ENCODE data around the gene RPN2.
A peak's percentile ranks its signal among the peaks of the same experiment; 100 is the strongest.

The RPN2 gene

DNA sequence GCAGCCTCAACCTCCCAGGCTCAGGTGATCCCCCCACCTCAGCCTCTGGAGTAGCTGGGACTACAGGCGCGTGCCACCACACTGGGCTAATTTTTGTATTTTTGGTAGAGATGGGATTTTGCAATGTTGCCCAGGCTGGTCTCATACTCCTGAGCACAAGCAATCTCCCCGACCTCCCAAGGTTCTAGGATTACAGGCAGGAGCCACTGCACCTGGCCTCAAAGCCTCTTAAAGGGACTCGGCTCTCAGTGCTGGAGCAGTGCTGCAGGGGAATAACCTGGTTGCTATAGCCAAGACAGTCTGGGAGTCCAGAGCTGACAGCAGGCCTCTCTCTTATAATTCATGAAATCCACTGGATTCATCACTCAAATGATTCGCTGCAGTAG is 65.4 kb downstream of the RPN2 start:
- no peak for DNase-seq

DNA sequence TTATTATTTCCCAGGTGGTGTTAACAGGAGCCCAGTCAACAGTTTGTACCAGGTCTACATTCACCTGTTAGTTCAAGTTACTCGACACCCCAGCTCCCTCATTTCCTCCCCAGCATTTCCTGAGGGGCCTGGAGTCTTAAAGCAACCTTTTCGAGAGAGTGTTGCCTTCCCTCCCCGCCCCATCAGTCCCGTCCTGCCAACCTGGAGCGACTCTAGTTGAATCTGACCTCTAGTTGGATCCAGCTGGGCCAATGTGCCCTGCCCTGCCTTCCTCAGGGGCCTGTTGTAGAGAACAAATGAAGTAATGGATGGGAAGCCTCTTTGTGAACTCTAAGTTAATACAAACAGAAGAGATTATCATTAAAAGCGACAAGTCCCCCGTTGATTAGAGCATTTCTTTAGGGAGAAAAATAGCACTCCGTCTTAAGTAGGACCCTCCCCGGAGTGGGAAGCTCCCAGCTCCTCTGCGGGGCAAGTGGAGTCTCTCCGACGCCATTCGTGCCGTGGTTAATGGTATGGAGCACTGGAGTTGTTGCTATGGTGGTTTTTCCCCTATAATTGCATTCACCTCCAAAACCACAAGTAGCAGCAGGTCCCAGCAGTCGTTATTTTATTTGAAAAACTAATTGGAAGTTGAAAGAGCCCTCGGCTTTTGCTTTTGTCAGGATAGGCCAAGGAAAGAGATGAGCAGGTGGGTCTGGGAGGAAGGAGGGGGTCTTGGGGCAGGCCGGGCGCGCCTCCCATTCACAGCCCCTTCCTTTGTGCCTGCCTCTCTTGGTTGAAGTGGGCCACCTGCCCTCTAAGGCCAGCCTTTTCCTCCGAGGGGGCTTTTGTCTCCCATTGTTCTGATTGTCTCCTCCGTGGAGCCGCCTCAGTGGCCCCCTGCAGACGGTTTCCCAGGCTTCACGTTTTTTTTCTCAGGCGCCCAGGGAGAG is 66.4 kb downstream of the RPN2 start:
- peak; percentile 77 for DNase-seq

DNA sequence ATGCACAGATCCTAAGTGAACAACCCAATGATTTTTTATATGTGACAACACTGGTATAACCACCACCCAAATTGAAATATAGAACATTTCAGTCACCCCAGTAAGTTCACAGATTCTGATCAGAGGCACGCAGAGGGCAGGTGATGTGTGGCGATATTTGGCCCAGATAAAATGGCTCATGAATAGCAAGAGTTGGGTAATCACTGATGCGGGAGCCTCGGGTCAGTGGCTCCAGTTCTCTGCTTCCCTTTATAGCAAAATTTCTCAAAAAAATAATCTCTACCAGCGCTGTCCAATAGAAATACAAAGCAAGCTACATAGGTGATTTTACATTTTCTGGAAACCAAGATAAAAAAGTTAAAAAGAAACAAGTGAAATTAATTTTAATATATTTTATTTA is 67.6 kb downstream of the RPN2 start:
- no peak for DNase-seq

DNA sequence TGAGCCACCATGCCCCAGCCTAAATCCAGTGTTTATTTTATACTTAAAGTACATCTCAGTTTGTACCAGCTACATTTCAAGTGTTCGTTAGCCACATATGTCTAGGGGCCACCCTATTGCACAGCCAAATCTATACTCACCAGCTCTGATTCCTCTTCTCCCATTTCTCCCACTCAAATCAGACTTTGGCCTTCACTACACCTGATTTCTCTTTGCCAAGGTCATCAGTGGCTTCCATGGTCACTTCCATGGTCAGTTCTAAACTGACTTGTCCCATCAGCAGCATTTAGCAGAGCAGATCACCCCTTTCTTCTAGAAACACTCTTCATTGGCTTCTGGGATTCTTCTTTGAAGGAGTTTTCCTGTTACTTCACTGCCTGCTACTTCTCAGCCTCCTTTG is 68.4 kb downstream of the RPN2 start:
- no peak for DNase-seq

DNA sequence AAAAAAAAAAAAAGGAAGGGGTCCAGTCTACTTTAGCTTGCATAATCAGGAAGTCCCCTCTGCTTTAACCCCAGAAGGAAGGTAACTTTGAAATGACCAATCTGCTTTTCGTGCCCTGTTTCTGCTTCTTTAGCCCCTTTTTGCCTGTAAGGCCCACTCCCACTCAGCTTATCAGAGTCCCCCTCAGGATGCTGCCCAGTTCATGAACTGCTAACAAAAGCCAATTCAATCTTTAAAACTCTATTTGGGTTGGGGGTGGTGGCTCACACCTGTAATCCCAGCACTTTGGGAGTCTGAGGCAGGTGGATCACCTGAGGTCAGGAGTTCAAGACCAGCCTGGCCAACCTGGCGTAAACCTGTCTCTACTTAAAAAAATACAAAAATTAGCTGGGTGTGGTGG is 70.2 kb downstream of the RPN2 start:
- no peak for DNase-seq

DNA sequence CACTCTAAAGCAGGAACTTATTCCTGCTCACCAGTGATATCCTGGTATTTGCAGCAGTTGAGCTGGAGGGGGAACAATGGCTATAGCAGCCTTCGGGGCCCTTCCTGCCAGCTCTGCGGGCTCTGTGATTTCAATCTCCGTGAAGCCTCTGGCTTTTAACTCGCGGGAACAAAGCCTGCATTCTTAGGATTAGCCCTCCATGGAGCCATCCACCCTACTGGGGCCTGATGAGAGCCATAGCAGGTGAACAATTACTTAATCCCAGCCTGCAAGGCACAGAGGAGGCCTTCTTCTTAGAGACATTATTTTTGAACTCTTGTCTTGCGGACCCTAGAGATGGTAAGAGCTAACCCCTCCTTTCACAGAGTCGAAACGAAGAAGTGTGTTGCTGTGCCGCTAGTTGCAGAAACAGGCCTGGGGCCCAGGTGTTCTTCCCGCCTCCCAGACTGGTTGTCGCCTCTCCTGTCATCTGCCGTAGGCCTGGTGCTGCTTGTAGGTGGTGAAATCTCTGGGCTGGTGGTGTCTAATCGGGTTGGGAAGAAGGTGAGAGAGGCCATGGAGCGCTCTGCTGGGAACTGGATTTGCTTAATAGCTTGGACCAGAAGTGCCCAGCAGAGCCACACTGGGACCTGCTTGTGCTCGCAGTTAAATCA is 72.8 kb downstream of the RPN2 start:
- DNase-seq = no peak

DNA sequence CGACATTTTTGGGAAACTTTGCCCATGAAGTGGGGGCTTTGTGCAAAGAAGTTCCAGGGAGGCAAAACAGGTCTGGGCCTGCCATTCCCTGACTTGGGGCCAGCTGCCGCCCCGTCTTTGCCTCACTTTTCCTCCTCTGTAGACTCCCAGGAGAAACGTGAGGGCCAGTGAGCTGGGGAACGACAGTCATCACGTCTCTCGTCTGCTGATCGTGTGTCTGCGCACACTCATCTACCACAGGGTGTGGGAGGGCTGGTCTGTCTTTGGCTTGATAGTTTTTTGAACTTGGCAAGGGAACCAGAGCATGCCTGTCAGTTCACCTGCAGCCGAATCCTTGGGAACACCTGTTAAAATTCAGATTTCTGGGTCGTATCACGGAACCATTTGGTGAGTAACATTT is 74.0 kb downstream of the RPN2 start:
- DNase-seq = no peak

DNA sequence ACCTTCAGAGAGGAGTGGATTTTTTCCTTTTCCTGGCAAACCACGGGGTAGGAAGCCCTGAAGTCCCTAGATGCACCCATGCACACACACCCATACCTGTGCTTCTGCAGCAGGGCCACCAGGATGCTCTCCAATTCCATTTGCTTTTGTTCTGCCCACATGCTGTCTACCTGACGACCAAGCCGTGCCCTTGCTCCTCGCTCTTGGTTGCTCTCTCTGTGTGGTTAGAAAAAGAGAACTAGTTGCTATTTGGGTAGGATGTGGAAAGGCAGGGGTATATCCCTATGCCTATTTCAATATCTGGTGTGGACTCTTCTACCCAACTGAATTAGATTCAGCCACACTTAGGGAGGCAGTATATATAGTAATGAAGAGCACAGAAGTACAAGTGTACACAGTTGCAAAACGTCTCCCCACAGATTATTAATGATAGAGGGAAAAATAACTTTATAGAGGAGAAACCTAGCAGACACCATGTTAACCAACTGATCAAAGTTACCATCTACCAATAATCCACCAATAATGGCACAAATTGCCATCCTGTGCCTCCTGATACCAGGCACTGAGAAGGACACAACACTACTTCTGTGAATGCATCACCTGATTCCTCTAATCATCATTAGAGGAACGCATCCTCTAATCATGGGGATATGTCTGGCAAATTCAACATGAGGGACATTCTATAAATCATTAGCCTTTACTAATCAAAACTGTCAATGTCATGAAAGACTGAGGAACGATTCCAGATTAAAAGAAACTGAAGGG is 75.2 kb downstream of the RPN2 start:
- no peak for DNase-seq

DNA sequence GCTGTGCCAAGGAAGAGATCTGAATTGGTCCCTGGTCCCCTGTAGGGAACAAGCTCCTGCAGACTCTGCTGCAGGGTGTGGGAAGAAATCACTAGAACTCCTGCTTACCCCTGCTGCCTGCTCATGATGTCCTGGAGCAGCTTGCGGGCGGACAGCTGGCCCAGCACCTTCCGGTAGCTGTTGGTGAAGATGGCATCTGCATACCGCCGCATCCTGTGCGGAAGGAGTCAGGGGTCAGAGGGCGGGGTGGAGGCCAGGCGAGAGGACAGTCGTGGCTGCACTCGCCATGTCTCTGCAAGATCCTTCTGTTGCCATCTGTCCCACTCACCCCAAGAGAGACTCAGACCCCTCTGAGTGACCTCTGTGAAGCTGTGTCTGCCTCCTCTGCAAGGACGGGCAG is 77.2 kb downstream of the RPN2 start:
- no peak for DNase-seq

DNA sequence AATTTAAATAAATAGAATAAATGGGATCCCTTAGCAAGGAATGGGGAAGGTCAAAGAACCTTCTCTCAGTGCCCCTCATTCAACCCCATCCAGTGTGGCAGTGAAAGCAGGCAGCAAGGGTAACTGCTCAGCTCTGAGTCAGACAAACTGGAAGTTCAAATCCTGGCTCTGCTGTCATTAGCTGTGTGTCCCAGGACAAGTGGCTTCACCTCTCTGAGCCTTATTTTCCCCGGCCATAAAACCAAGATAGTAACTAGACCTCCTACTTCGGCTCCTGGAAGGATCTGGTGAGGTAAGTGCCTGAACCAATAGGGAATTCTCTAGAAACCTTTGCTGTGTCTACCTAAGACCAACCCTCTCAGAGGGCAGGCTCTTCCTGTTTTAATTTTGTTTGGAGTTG is 78.4 kb downstream of the RPN2 start:
- DNase-seq = no peak

DNA sequence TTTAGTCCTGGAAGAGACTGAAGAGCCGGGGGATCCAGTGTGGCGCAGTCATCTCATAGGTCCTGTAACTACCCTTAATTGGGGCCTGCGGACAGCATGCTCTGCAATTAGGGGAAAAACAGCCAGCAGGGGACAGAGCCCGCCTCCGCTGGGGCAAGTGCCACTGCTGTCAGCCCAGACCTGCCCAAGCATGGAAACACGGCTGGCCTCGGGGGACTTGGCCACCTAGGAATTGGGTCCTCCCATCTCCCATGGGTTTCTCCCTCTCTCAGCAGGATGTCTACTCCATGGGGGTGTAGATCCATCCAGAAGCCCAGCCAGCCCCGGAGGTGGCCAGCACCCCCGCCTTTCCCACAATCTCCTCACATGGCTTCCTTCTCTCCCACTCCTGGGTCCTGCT is 78.9 kb downstream of the RPN2 start:
- no peak for DNase-seq

DNA sequence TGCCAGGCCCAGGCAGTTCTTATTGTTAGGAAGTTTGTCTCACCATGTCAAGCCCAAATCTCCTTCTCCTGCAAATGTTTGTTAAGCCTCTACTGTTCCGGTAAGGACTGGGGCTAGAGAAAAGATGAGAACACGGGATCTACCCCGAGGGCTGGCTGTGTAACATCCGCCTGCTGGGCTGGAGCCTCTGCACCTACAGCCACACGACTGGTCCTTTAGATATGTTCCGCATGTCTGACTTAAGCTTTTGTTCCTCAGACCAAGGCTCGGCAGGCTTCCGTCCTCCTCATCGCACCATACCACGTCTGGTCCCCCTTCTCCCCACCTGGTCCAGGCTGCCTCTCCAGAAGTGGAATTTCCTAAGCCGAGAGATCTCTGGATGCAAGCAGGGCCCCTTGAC is 79.9 kb downstream of the RPN2 start:
- DNase-seq = no peak

DNA sequence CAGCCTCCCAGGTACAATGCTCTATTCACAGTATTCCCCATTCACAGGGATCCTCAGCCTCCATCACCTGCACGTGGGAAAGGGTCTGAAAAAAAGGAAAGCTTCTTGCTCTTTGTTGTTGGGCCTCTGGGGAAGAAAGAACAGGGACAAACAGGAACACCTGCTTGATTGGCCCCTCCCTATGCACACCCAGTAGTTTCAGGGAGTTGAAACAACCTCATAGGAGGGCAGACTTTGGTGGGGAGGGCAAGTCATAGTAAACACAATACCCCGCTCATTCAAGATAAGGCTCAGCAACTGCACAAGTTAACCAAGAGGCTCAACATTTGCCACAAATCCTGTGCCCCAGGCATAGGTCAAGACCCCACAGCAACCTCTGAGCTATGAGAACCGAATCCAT is 80.7 kb downstream of the RPN2 start:
- peak; percentile 17 for DNase-seq

DNA sequence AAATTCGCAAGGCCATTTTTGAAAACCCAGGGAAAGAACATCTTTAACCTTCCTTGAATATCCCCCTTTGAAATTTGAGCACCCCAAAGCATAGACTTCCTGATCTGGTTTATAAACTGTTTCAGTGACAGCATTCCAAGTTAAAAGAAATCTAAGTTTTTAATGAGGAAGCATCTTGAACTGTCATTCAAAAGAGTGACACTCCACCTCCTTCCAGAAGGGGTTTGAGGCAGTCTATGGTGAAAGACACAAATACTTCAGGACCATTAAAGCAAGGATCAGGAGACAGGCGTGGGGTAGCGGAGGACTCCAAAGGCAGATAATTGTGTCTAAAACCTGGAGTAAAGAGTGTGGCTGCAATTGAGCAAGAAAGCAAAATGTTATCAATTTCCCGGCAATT is 81.8 kb downstream of the RPN2 start:
- DNase-seq = no peak

DNA sequence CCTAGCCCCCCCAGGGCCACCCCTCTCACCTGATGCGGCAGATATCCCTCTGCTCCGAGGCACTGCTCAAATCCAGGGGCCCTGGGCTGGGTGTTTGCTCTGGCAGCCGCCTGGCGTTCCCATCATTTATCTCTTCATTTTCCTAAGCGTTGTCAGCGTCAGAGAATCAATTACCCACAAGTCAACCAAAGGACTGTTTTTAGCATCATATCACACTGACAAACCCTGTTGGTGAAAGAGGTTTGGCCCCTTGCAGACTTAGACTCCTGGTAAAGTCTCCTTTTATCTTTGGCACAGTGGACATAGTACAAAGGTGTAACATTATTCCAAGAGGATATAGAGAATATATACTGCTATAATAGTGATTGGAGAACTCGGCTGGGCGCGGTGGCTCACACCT is 82.6 kb downstream of the RPN2 start, which contains the start of gene GHRH:
GHRH (minus strand) TSS at position 101 of the 400 bp plus-strand sequence. CDS start 4,925 bp downstream, outside the sequence.
- DNase-seq = no peak

DNA sequence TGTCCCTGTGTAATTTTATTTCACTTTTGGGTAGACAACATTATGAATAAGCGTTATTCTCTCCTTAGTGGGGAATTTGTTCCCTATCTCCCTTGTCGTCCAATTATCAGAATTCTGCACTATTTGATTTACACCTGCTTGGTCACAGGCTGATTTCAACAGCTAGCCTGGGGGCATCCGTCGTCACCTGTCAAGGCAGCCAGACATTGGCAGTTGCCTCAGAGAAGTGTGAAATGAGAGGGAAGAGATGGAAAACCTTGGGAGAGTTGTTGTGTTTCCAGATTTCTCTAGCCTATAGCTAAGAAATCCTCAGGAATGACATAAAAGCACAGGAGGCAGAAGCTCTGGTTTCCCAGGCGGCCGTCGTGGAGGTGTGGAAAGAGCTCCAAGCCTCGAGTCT is 83.4 kb downstream of the RPN2 start:
- DNase-seq = peak; percentile 35

DNA sequence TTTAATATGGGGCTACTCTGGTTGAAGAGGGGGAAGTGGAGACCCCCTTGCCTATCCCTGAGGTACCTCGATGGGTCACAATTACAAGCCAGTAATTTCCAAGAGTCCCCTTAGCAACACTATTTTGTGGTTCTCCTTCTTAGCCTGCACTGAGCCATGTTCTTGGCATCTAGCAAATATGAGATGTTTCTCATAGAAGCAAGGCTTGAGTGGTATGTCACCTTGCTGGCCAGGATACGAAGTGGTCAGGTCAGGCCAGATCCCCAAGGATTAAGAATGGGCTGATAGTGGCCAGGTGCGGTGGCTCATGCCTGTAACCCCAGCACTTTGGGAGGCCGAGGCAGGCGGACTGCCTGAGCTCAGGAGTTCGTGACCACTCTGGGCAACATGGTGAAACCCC is 84.6 kb downstream of the RPN2 start:
- DNase-seq = no peak

DNA sequence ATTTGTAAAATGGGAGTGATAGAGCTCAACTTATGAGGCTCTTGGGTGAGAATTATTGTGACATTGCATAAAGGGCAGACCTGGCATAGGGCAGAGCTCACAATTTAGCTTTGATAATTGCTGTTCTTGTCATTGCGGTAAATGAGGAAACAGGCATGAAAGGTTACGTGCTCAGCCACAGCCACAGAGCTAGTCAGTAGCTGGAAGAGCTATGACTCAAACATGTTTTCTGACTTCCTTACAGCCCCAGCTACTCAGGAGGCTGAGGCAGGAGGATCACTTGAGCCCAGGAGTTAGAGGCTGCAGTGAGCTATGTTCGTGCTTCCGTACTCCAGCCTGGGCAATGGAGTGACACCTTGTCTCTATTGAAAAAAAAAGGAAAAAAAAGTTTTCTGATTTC is 86.0 kb downstream of the RPN2 start:
- DNase-seq = no peak

DNA sequence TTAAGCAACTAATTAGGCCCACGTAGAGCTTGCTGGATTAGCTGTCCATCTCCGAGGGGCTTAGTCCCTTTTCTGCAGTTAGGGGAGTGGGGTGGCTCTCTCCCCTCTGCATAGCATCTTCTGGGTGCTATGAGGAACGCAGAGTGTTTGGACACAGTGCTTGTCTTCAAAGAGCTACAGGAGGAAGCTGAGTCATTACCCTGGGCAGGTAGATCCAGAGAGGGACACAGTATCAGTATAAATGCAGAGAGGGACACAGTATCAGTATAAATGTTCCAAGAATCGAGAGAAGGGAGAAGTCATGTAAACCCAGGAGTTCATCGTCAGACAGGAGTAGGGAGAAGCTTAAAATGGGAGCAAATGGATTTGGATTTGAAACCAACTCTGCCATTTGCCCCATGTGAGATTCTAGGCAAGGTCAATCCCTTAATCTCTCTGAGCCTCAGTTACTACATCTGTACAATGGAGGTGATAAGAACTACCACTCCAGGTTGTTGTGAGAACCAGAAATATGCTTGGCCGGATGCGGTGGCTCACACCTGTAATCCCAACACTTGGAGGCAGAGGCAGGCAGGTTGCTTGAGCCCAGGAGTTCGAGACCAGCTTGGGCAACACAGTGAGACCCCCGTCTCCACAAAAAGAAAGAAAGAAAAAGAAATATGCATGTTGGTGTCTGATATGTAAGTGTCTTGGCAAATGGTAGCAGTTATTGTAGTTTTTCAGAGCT is 88.0 kb downstream of the RPN2 start:
- no peak for DNase-seq

DNA sequence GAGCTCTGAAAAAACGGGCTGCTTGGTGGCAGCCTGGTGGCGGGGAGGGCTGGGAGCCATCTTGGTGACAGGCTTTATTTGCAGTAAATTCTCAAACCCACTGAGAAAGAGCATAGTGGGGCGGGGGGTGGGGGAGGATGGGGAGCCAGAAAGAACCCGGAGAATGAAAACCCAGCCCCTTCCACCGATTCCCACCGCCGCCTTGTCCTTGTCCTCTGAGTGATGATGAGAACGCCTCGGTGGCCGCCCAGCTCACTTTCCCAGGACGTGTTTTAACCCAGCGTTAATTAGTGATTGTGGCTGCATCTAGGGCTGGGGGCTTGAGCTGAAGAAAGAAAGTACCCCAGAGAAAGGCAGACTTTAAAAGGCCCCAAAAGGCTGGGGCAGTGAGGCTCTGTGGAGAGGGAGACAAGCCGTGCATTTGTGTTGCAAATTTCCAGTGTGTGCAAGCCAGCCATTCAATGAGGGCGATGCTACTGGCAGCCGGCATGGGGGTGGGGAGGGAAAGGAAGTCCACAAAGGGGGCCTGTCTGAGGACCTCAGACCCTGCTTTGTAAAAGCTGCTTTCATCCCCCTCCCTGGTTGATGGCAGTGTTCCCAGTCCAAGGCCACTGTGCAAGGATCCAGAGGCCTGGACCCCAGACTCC is 88.7 kb downstream of the RPN2 start:
- no peak for DNase-seq

DNA sequence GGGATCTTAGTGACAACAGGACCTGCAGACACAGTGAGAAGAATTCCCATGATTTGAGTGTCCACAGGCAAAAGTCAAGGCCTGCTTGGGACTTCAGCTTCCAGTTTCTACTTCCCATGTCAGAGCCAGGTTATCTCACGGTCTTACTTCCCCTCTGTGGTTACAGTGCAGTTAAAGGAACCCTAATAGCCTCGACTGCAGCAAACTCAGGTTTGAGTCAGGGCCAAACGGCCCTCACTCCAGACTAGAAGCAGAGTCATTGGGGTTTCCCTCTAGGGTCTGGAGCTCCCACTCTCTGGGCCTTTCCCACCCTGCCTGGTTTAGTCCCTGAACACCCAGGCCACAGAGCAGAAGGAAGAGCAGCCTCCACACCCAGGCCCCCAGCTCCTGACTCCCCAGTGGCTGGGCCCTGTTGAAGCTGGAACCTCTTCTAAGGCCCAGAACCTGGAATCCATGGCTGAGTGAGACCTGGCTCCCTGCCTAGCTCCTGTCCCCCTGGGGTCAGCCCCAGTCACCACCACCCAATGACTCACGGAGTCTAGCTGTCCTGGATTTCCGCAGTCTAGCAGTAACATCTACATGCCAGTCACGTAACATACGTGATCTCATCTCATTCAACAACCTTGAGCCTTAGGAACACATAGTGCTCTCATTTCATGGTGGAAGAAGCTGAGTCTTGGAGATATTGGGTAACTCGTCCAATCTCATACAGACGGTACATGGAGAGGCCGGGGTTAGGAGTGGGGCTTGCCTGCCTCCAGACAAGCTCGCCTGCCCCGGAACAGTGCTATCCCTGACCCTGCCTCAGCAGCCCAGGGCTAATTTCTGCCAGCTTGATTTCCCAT is 91.7 kb downstream of the RPN2 start:
- DNase-seq = no peak

DNA sequence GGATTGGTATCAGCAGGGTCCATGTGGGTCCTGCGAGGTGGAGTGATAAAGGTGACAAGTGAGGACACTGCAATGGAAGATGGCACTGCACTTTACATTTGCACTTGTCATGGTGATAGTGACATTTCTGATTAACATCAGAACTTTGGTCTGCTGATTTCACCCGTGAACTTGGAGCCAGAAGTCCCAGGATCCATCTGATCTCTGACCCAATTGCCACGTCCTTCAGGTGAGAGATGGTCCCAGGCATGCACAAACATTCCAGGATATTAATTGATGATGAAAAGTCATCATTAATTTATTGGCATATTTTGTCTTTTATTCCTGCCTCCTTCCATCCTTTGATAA is 92.3 kb downstream of the RPN2 start:
- no peak for DNase-seq

Measured in DMS79 treated with DMSO at 0.1 percent for 48 hours (cell line).